ENCODE data around the gene PLXNA2. TPM values are rescaled to one million over a fixed set of nuclear protein-coding genes. Genes with fewer than 3 reads are reported as not detected.

Gene PLXNA2
- total and polyA plus RNA-seq, 2 of the 13 experiments (the other 11 are each of a cell fraction or from before 2014, with no cell fraction given) = 1.1 to 2.1 TPM

- TF ChIP-seq ATF6 (CRISPR knock-in tag; conservative IDR thresholded peaks at IDR 0.05) (no peak), ZNF687 (CRISPR knock-in tag; IDR thresholded peaks at IDR 0.05) (peak; percentile 55), NR2F6 (IDR thresholded peaks at IDR 0.05) (no peak), NR2F6 (CRISPR knock-in tag; IDR thresholded peaks at IDR 0.05) (0 out of 2 replicates have a peak, but pooled peaks have one; percentile 19), BORCS8-MEF2B (CRISPR knock-in tag; IDR thresholded peaks at IDR 0.05) (no peak), ZNF337 (CRISPR knock-in tag; IDR thresholded peaks at IDR 0.05; ENCODE audit: borderline replicate concordance, low read depth) (no peak), MEIS2 (CRISPR knock-in tag; IDR thresholded peaks at IDR 0.05) (no peak), KLF11 (CRISPR knock-in tag; IDR thresholded peaks at IDR 0.05) (peak; percentile 52; the same call in 1 of the 2 replicates), MXI1 (IDR thresholded peaks at IDR 0.05; ENCODE audit: borderline replicate concordance, low read depth, low read length) (peak; percentile 63; the same call in 1 of the 3 replicates), SRSF9 (IDR thresholded peaks at IDR 0.05; ENCODE audit: borderline replicate concordance, insufficient read depth, low read depth, low read length, poor library complexity, severe bottlenecking) (no peak), ISL2 (CRISPR knock-in tag; IDR thresholded peaks at IDR 0.05) (no peak), EP300 (IDR thresholded peaks at IDR 0.05; ENCODE audit: low read depth in 2 of 2, low read length in 2 of 2) (no peak), EP300 (CRISPR knock-in tag; IDR thresholded peaks at IDR 0.05; ENCODE audit: borderline replicate concordance) (no peak), FLYWCH1 (CRISPR knock-in tag; IDR thresholded peaks at IDR 0.05) (no peak), TBX2 (CRISPR knock-in tag; IDR thresholded peaks at IDR 0.05; ENCODE audit: borderline replicate concordance) (no peak), TFDP1 (CRISPR knock-in tag; IDR thresholded peaks at IDR 0.05; ENCODE audit: borderline replicate concordance) (peak; percentile 34; the same call in 1 of the 2 replicates), ZNF225 (CRISPR knock-in tag; IDR thresholded peaks at IDR 0.05) (no peak), ZNF34 (CRISPR knock-in tag; IDR thresholded peaks at IDR 0.05; ENCODE audit: borderline replicate concordance) (no peak), ZNF652 (CRISPR knock-in tag; IDR thresholded peaks at IDR 0.05; ENCODE audit: borderline replicate concordance, low read depth) (peak; percentile 61; the same call in 1 of the 2 replicates)
- TF ChIP-seq, protein P1, sequence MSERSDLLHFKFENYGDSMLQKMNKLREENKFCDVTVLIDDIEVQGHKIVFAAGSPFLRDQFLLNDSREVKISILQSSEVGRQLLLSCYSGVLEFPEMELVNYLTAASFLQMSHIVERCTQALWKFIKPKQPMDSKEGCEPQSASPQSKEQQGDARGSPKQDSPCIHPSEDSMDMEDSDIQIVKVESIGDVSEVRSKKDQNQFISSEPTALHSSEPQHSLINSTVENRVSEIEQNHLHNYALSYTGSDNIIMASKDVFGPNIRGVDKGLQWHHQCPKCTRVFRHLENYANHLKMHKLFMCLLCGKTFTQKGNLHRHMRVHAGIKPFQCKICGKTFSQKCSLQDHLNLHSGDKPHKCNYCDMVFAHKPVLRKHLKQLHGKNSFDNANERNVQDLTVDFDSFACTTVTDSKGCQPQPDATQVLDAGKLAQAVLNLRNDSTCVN (CRISPR knock-in tag; IDR thresholded peaks at IDR 0.05; ENCODE audit: borderline replicate concordance) = peak; percentile 75
- TF ChIP-seq, protein P2, sequence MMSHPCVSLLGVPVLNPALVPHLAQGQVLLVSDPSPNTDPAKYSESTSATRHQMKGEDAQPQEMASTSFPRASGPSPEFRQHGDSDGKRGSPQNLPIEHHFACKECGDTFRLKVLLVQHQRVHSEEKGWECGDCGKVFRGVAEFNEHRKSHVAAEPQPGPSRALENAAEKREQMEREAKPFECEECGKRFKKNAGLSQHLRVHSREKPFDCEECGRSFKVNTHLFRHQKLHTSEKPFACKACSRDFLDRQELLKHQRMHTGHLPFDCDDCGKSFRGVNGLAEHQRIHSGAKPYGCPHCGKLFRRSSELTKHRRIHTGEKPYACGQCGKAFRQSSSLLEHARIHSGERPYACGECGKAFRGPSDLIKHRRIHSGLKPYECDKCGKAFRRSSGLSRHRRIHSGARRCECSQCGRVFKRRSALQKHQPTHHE (CRISPR knock-in tag; IDR thresholded peaks at IDR 0.05; ENCODE audit: borderline replicate concordance) = no peak
Measured at GRCh38 chr1:208245185-208245705, 1.1 kb upstream of the PLXNA2 start (continued).

All from HepG2 (cell line).